Measurements from ENCODE around the gene COX6A1. TPM values are rescaled to one million over a fixed set of nuclear protein-coding genes. Genes with fewer than 3 reads are reported as not detected.

The COX6A1 gene
- total and polyA plus RNA-seq, 5 donors from 2014 or later: 169 to 1,218 (median 978) TPM

GRCh38 chr12:120402217-120402616 is 35.7 kb upstream of the COX6A1 start:
- ATAC-seq (ENCODE audit: low read depth in 2 of 2): no peak
- Histone ChIP-seq H3K36me3 (ENCODE audit: control insufficient read depth, insufficient read depth, low read length) (no peaks in the 10 kb centered on the region), H3K4me1 (ENCODE audit: control insufficient read depth, insufficient read depth, low read length, poor library complexity, severe bottlenecking) (no peaks in the 10 kb centered on the region), H3K27ac (ENCODE audit: insufficient read depth, low read length, poor library complexity, severe bottlenecking) (no peak overlapping the region), H3K4me3 (ENCODE audit: low read depth, low read length) (no peak overlapping the region), H3K27me3 (ENCODE audit: control insufficient read depth, insufficient read depth, low read length) (peaks cover 6% of the 10 kb centered on the region), H3K9me3 (ENCODE audit: control insufficient read depth in 2 of 2, low read length in 2 of 2) (peaks cover 0 to 2% of the 10 kb centered on the region in 2 experiments)
- Mint-ChIP-seq H3K4me1 (peaks cover 0 to 6% (median 4%) of the 10 kb centered on the region in 4 donors), H3K27ac (no peak overlapping the region), H3K4me3 (no peak overlapping the region), H3K9me3 (peaks cover 0 to 2% (median 0%) of the 10 kb centered on the region in 7 donors), H3K27me3 (peaks cover 17% of the 10 kb centered on the region), H3K36me3 (no peaks in the 10 kb centered on the region)
- no peak for DNase-seq

DNA sequence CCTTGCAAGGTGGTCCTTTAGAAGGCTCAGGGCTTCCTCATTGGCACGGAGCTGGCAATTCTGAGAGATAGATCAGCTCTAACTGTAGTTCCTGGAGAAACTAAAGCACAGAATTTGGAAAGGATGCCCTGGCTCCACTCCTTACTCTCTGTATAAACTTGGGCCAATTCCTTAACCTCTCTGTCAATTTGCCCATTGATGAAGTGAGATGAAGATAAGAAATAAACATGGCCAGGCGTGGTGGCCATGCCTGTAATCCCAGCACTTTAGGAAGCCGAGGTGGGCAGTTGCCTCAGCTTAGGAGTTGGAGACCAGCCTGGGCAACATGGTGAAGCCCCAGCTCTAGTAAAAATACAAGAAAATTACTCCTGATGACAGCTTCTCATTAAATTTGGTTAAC is 34.0 kb upstream of the COX6A1 start:
- peaks cover 0 to 6% (median 4%) of the 10 kb centered on the region in 4 donors for H3K4me1 Mint-ChIP-seq
- ATAC-seq (ENCODE audit: low read depth in 2 of 2) (no peak), DNase-seq (no peak)
- H3K27ac ChIP-seq (ENCODE audit: insufficient read depth, low read length, poor library complexity, severe bottlenecking): no peak overlapping the region
- no peak overlapping the region for H3K4me3 ChIP-seq (ENCODE audit: low read depth, low read length)
- H3K9me3 Mint-ChIP-seq: peaks cover 0 to 2% (median 0%) of the 10 kb centered on the region in 7 donors
- H3K36me3 ChIP-seq (ENCODE audit: control insufficient read depth, insufficient read depth, low read length): no peaks in the 10 kb centered on the region
- H3K4me3 Mint-ChIP-seq: no peak overlapping the region
- no peaks in the 10 kb centered on the region for H3K4me1 ChIP-seq (ENCODE audit: control insufficient read depth, insufficient read depth, low read length, poor library complexity, severe bottlenecking)
- peaks cover 17% of the 10 kb centered on the region for H3K27me3 Mint-ChIP-seq
- no peaks in the 10 kb centered on the region for H3K36me3 Mint-ChIP-seq
- H3K27ac Mint-ChIP-seq: no peak overlapping the region
- H3K9me3 ChIP-seq (ENCODE audit: control insufficient read depth in 2 of 2, low read length in 2 of 2): peaks cover 0 to 2% of the 10 kb centered on the region in 2 experiments
- H3K27me3 ChIP-seq (ENCODE audit: control insufficient read depth, insufficient read depth, low read length): peaks cover 3% of the 10 kb centered on the region

DNA sequence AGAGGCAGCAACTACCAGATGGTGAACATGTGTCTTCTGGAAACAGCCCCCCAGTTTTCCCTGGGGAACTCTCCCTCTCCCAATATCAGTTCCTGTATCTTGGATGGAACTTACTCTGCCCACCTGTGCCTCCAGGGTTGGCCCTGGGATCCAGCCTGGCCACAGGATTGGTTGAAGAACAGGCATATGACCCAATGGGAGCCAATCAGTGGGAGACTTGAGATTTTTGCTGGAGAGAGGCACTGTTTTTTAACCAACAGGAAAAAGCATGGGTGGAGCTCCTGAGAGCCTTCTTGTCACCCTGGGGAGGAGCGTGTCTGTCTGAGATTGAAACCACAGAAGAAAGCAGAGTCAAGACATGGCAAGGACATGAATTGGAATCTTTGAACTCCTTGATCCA is 33.6 kb upstream of the COX6A1 start:
- H3K27ac Mint-ChIP-seq: no peak overlapping the region
- Histone ChIP-seq H3K4me1 (ENCODE audit: control insufficient read depth, insufficient read depth, low read length, poor library complexity, severe bottlenecking) (no peaks in the 10 kb centered on the region), H3K4me3 (ENCODE audit: low read depth, low read length) (no peak overlapping the region), H3K27ac (ENCODE audit: insufficient read depth, low read length, poor library complexity, severe bottlenecking) (no peak overlapping the region), H3K9me3 (ENCODE audit: control insufficient read depth in 2 of 2, low read length in 2 of 2) (peaks cover 0 to 2% of the 10 kb centered on the region in 2 experiments), H3K36me3 (ENCODE audit: control insufficient read depth, insufficient read depth, low read length) (no peaks in the 10 kb centered on the region), H3K27me3 (ENCODE audit: control insufficient read depth, insufficient read depth, low read length) (peaks cover 3% of the 10 kb centered on the region)
- H3K9me3 Mint-ChIP-seq: peaks cover 0 to 2% (median 0%) of the 10 kb centered on the region in 7 donors
- H3K27me3 Mint-ChIP-seq: peaks cover 13% of the 10 kb centered on the region
- peak overlapping the region in 1 of 4 donors; percentile 43 for H3K4me3 Mint-ChIP-seq
- peak in 1 of 3 donors; percentile 63 for DNase-seq
- no peaks in the 10 kb centered on the region for H3K36me3 Mint-ChIP-seq
- peaks cover 0 to 6% (median 4%) of the 10 kb centered on the region in 4 donors for H3K4me1 Mint-ChIP-seq
- no peak for ATAC-seq (ENCODE audit: low read depth in 2 of 2)

DNA sequence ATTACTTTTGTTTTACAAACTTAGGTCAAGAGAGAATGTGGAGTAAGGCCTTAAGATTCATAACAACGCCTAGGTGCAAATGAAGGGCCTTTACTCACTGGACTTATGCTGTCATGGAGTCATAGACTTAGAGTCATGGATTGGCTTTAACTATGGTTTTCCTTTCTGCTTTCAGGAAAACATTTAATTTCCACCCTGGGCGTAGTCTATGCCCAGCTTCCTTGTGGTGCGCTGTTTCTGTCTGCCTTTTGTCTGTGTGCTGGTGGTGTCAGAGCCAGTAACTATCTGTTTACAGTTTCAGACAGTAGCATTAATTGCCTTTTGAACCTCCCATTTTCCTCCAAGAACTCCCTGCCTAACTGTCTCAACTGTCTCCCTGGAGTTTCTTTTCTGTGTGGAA is 31.8 kb upstream of the COX6A1 start:
- peaks cover 0 to 2% of the 10 kb centered on the region in 2 experiments for H3K9me3 ChIP-seq (ENCODE audit: control insufficient read depth in 2 of 2, low read length in 2 of 2)
- no peaks in the 10 kb centered on the region for H3K27me3 ChIP-seq (ENCODE audit: control insufficient read depth, insufficient read depth, low read length)
- H3K27ac ChIP-seq (ENCODE audit: insufficient read depth, low read length, poor library complexity, severe bottlenecking): no peak overlapping the region
- no peak overlapping the region for H3K4me3 Mint-ChIP-seq
- peaks cover 13% of the 10 kb centered on the region for H3K27me3 Mint-ChIP-seq
- H3K4me3 ChIP-seq (ENCODE audit: low read depth, low read length): no peak overlapping the region
- no peaks in the 10 kb centered on the region for H3K36me3 ChIP-seq (ENCODE audit: control insufficient read depth, insufficient read depth, low read length)
- no peaks in the 10 kb centered on the region for H3K4me1 ChIP-seq (ENCODE audit: control insufficient read depth, insufficient read depth, low read length, poor library complexity, severe bottlenecking)
- no peak for ATAC-seq (ENCODE audit: low read depth in 2 of 2)
- H3K4me1 Mint-ChIP-seq: peaks cover 0 to 5% (median 2%) of the 10 kb centered on the region in 4 donors
- H3K36me3 Mint-ChIP-seq: no peaks in the 10 kb centered on the region
- no peak for DNase-seq
- H3K27ac Mint-ChIP-seq: no peak overlapping the region
- peaks cover 0 to 2% (median 0%) of the 10 kb centered on the region in 7 donors for H3K9me3 Mint-ChIP-seq

DNA sequence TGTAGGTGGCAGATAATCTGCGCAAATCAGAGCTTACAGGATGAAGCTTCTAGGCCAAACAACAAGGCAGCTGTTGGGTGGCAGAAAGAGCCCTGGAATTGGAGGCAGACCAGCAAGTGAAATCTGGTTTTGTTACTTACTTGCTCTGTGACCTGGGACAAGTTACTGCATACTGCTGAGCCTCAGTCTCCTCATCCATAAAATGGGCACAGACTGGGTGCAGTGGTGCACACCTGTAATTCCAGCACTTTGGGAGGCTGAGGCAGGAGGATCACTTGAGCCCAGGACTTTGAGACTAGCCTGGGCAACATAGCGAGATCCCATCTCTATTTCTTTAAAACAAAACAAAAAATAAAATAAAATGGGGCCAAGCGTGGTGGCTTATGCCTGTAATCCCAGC is 31.4 kb upstream of the COX6A1 start:
- DNase-seq: no peak
- Histone ChIP-seq H3K36me3 (ENCODE audit: control insufficient read depth, insufficient read depth, low read length) (no peaks in the 10 kb centered on the region), H3K27me3 (ENCODE audit: control insufficient read depth, insufficient read depth, low read length) (no peaks in the 10 kb centered on the region), H3K27ac (ENCODE audit: insufficient read depth, low read length, poor library complexity, severe bottlenecking) (no peak overlapping the region), H3K4me1 (ENCODE audit: control insufficient read depth, insufficient read depth, low read length, poor library complexity, severe bottlenecking) (no peaks in the 10 kb centered on the region), H3K9me3 (ENCODE audit: control insufficient read depth in 2 of 2, low read length in 2 of 2) (peaks cover 0 to 2% of the 10 kb centered on the region in 2 experiments), H3K4me3 (ENCODE audit: low read depth, low read length) (no peak overlapping the region)
- Mint-ChIP-seq H3K27ac (no peak overlapping the region), H3K36me3 (no peaks in the 10 kb centered on the region), H3K4me1 (peaks cover 0 to 5% (median 2%) of the 10 kb centered on the region in 4 donors), H3K4me3 (no peak overlapping the region), H3K27me3 (peaks cover 13% of the 10 kb centered on the region), H3K9me3 (peaks cover 0 to 2% (median 0%) of the 10 kb centered on the region in 7 donors)
- ATAC-seq (ENCODE audit: low read depth in 2 of 2): no peak

- peaks cover 22% of the 10 kb centered on the region for H3K27me3 Mint-ChIP-seq
- ATAC-seq (ENCODE audit: low read depth in 2 of 2): no peak
- no peak for DNase-seq
- H3K9me3 ChIP-seq (ENCODE audit: control insufficient read depth in 2 of 2, low read length in 2 of 2): peaks cover 0 to 2% of the 10 kb centered on the region in 2 experiments
- H3K4me1 ChIP-seq (ENCODE audit: control insufficient read depth, insufficient read depth, low read length, poor library complexity, severe bottlenecking): no peaks in the 10 kb centered on the region
- no peaks in the 10 kb centered on the region for H3K36me3 ChIP-seq (ENCODE audit: control insufficient read depth, insufficient read depth, low read length)
- no peak overlapping the region for H3K27ac Mint-ChIP-seq
- no peaks in the 10 kb centered on the region for H3K36me3 Mint-ChIP-seq
- H3K27me3 ChIP-seq (ENCODE audit: control insufficient read depth, insufficient read depth, low read length): no peaks in the 10 kb centered on the region
- H3K27ac ChIP-seq (ENCODE audit: insufficient read depth, low read length, poor library complexity, severe bottlenecking): no peak overlapping the region
- H3K4me1 Mint-ChIP-seq: peaks cover 0 to 5% (median 2%) of the 10 kb centered on the region in 4 donors
- H3K4me3 ChIP-seq (ENCODE audit: low read depth, low read length): no peak overlapping the region
- H3K9me3 Mint-ChIP-seq: peaks cover 0 to 2% (median 0%) of the 10 kb centered on the region in 7 donors
- H3K4me3 Mint-ChIP-seq: no peak overlapping the region
These were observed 29.1 kb upstream of the COX6A1 start for GRCh38 chr12:120408771-120409170.

GRCh38 chr12:120412421-120412820 is 25.5 kb upstream of the COX6A1 start:
- H3K4me1 Mint-ChIP-seq: no peaks in the 10 kb centered on the region
- H3K4me3 Mint-ChIP-seq: no peak overlapping the region
- H3K4me1 ChIP-seq (ENCODE audit: control insufficient read depth, insufficient read depth, low read length, poor library complexity, severe bottlenecking): no peaks in the 10 kb centered on the region
- peaks cover 13% of the 10 kb centered on the region for H3K27me3 Mint-ChIP-seq
- H3K36me3 ChIP-seq (ENCODE audit: control insufficient read depth, insufficient read depth, low read length): no peaks in the 10 kb centered on the region
- ATAC-seq (ENCODE audit: low read depth in 2 of 2) (no peak), DNase-seq (no peak)
- no peaks in the 10 kb centered on the region for H3K9me3 Mint-ChIP-seq
- H3K9me3 ChIP-seq (ENCODE audit: control insufficient read depth in 2 of 2, low read length in 2 of 2): no peaks in the 10 kb centered on the region
- H3K27me3 ChIP-seq (ENCODE audit: control insufficient read depth, insufficient read depth, low read length): no peaks in the 10 kb centered on the region
- no peak overlapping the region for H3K4me3 ChIP-seq (ENCODE audit: low read depth, low read length)
- H3K36me3 Mint-ChIP-seq: no peaks in the 10 kb centered on the region
- peak overlapping the region in 1 of 3 donors; percentile 53 for H3K27ac Mint-ChIP-seq
- H3K27ac ChIP-seq (ENCODE audit: insufficient read depth, low read length, poor library complexity, severe bottlenecking): no peak overlapping the region

DNA sequence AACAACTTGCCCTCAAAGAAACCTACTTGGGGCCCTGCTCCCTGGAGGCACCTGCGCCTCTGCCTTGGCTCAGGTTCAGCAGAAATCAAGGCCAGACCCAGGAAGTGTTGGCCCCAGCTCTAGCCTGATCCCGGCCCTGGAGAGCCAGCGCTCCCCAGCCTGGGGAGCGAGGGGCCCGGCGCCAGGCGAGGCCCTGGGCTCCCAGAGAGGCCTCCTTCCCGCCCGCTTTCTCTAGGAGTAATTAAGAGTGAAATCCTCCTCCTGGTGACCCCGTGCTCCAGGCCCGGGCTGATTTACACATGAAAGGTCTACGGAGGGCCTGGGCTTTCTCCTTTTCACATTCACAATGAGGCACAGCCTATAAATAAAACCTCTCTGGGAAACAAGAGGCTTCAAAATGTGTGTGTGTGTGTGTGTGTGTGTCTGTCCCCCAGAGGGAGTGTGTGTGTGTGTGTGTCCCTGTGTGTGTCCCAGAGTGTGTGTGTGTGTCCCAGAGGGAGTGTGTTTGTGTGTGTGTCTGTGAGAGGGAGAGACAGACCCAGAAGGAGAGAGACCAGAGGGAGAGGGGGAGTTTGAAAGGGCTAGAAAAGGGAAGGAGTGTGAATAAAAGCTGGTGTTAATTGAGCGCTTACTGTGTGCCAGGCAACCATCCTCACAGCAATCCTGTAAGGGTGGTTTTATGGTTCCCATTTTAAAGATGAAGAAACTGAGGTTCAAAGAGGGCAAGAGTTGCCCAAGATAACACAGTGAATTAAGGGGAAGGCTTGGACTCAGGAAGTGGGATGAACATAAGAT is 23.8 kb upstream of the COX6A1 start:
- Mint-ChIP-seq H3K9me3 (no peaks in the 10 kb centered on the region), H3K27me3 (peaks cover 18% of the 10 kb centered on the region), H3K36me3 (no peaks in the 10 kb centered on the region), H3K4me3 (no peak overlapping the region), H3K4me1 (no peaks in the 10 kb centered on the region), H3K27ac (no peak overlapping the region)
- H3K4me3 ChIP-seq (ENCODE audit: low read depth, low read length): no peak overlapping the region
- no peak overlapping the region for H3K27ac ChIP-seq (ENCODE audit: insufficient read depth, low read length, poor library complexity, severe bottlenecking)
- no peaks in the 10 kb centered on the region for H3K4me1 ChIP-seq (ENCODE audit: control insufficient read depth, insufficient read depth, low read length, poor library complexity, severe bottlenecking)
- no peaks in the 10 kb centered on the region for H3K9me3 ChIP-seq (ENCODE audit: control insufficient read depth in 2 of 2, low read length in 2 of 2)
- DNase-seq: no peak
- no peaks in the 10 kb centered on the region for H3K27me3 ChIP-seq (ENCODE audit: control insufficient read depth, insufficient read depth, low read length)
- no peak for ATAC-seq (ENCODE audit: low read depth in 2 of 2)
- no peaks in the 10 kb centered on the region for H3K36me3 ChIP-seq (ENCODE audit: control insufficient read depth, insufficient read depth, low read length)

Measured in CD4-positive, CD25-positive, alpha-beta regulatory T cell (primary cell).